SK-N-SH (cell line): ENCODE measurements around the gene NMNAT2. TPM values are rescaled to one million over a fixed set of nuclear protein-coding genes. Genes with fewer than 3 reads are reported as not detected.

Source experiments
- CTCF ChIA-PET: fragments of 300-600, 350-600 bp; formaldehyde crosslinking; extraction: SDS; loops from one replicate; lab custom pipeline; 2021; lab: Yijun Ruan, JAX
- POLR2A ChIA-PET: fragments of 350-600 bp; sonication (Branson Sonifier 250); formaldehyde crosslinking; extraction: SDS; loops from one replicate; lab custom pipeline; 2020; ENCODE audit warnings: antibody characterized with exemption, inconsistent platforms; lab: Yijun Ruan, JAX
- DNase-seq: peaks from one replicate; pipeline ENCODE4 v3.0.0; 2012
- H2AFZ ChIP-seq: fragments of 200-600 bp; sonication (generic); 2 replicates; pipeline ENCODE4 v1.8.1; 2016; ENCODE audit warnings: antibody characterized with exemption, mild to moderate bottlenecking, low read depth
- H3F3A ChIP-seq: fragments of 200-600 bp; sonication (generic); replicated peaks from 2 replicates; pipeline ENCODE3; 2016; ENCODE audit warnings: antibody characterized with exemption, mild to moderate bottlenecking; ENCODE audit not compliant: insufficient read depth
- H3K27ac ChIP-seq, 2 experiments: fragments of 200-500 bp in 1 of 2; fragments of 200-600 bp in 1 of 2; sonication (Bioruptor generic) in 1 of 2; sonication (generic), shearing (Covaris generic) in 1 of 2; 2 replicates each; pipeline versions ENCODE4 v1.5.1 to v1.6.1; 2014 to 2016; ENCODE audit warnings: low read depth in 2 of 2, inconsistent platforms in 1 of 2, low read length in 1 of 2, mild to moderate bottlenecking in 1 of 2, mixed read lengths in 1 of 2
- H3K27me3 ChIP-seq: fragments of 200-600 bp; sonication (generic), shearing (Covaris generic); 2 replicates; pipeline ENCODE4 v1.6.1; 2016; ENCODE audit warnings: mixed run types; ENCODE audit not compliant: insufficient read depth
- H3K36me3 ChIP-seq, 2 experiments: fragments of 200-500 bp in 1 of 2; fragments of 200-600 bp in 1 of 2; sonication (Bioruptor generic) in 1 of 2; sonication (generic) in 1 of 2; replicated peaks in 1 of 2; 2 replicates each; pipeline versions ENCODE3 to v1.5.1; 2014 to 2016; ENCODE audit warnings: low read length in 1 of 2, mild to moderate bottlenecking in 1 of 2; ENCODE audit not compliant: insufficient read depth in 2 of 2, control insufficient read depth in 1 of 2
- H3K4me1 ChIP-seq, 2 experiments: fragments of 200-500 bp in 1 of 2; fragments of 200-600 bp in 1 of 2; sonication (Bioruptor generic) in 1 of 2; sonication (generic), shearing (Covaris generic) in 1 of 2; 2 replicates each; pipeline versions ENCODE4 v1.5.1 to v1.6.1; 2014 to 2016; ENCODE audit warnings: low read depth in 1 of 2, low read length in 1 of 2, mixed run types in 1 of 2; ENCODE audit not compliant: insufficient read depth in 2 of 2, control insufficient read depth in 1 of 2
- H3K4me2 ChIP-seq: fragments of 200-600 bp; sonication (generic), shearing (Covaris generic); 2 replicates; pipeline ENCODE4 v1.6.1; 2017; ENCODE audit warnings: mixed run types
- H3K4me3 ChIP-seq, 2 experiments: fragments of 200-500 bp in 1 of 2; fragments of 200-600 bp in 1 of 2; sonication (Bioruptor generic) in 1 of 2; sonication (generic), shearing (Covaris generic) in 1 of 2; 2 replicates each; pipeline versions ENCODE4 v1.5.1 to v1.8.1; 2014 to 2016; ENCODE audit warnings: low read depth in 2 of 2, inconsistent platforms in 1 of 2, low read length in 1 of 2, mild to moderate bottlenecking in 1 of 2, mixed read lengths in 1 of 2, moderate library complexity in 1 of 2
- H3K79me2 ChIP-seq: fragments of 200-600 bp; sonication (generic); 2 replicates; pipeline ENCODE4 v1.8.1; 2017; ENCODE audit warnings: mild to moderate bottlenecking; ENCODE audit not compliant: insufficient read depth
- H3K9ac ChIP-seq: fragments of 200-600 bp; sonication (generic); 2 replicates; pipeline ENCODE4 v1.6.1; 2017; ENCODE audit warnings: mixed run types
- H3K9me2 ChIP-seq: fragments of 200-600 bp; sonication (generic); 2 replicates; pipeline ENCODE4 v1.6.1; 2017; ENCODE audit warnings: mixed run types
- H3K9me3 ChIP-seq: fragments of 200-600 bp; sonication (generic); 2 replicates; pipeline ENCODE4 v1.6.1; 2017; ENCODE audit warnings: mixed run types, mild to moderate bottlenecking, moderate library complexity
- H4K20me1 ChIP-seq: fragments of 200-600 bp; sonication (generic); 2 replicates; pipeline ENCODE4 v1.6.1; 2017; ENCODE audit warnings: mild to moderate bottlenecking, mixed run types; ENCODE audit not compliant: insufficient read depth
- CTCF ChIP-seq: fragments of 200-600 bp; sonication (generic); IDR thresholded peaks from 2 replicates; pipeline ENCODE4 v1.6.1; 2017; ENCODE audit warnings: antibody characterized with exemption, mild to moderate bottlenecking, moderate library complexity
- ELF1 ChIP-seq: IDR thresholded peaks from 2 replicates; pipeline ENCODE4 v1.4.0; 2012
- EP300 ChIP-seq, 2 experiments: IDR thresholded peaks; 2 replicates each; pipeline versions ENCODE4 v1.4.0 to v1.6.1; 2012; ENCODE audit warnings: borderline replicate concordance in 1 of 2, low read depth in 1 of 2, low read length in 1 of 2
- FOXJ3 ChIP-seq: sonication (generic); formaldehyde crosslinking; IDR thresholded peaks from 2 replicates; pipeline ENCODE4 v1.5.1; 2020; ENCODE audit warnings: mild to moderate bottlenecking, missing genetic modification reagents
- GATA2 ChIP-seq: sonication (generic); formaldehyde crosslinking; IDR thresholded peaks from 2 replicates; pipeline ENCODE4 v1.5.0; 2020; ENCODE audit warnings: mild to moderate bottlenecking, missing genetic modification reagents
- IRF3 ChIP-seq: fragments of 150-350 bp; IDR thresholded peaks from 2 replicates; pipeline ENCODE4 v1.6.1; 2016; ENCODE audit warnings: mild to moderate bottlenecking, low read depth, low read length
- MAX ChIP-seq: IDR thresholded peaks from 2 replicates; pipeline ENCODE4 v1.4.0; 2012; ENCODE audit warnings: low read depth
- MEF2A ChIP-seq: IDR thresholded peaks from 2 replicates; pipeline ENCODE4 v1.4.0; 2012; ENCODE audit warnings: low read depth, borderline replicate concordance
- MXI1 ChIP-seq: IDR thresholded peaks from 2 replicates; pipeline ENCODE4 v1.6.1; 2012; ENCODE audit warnings: mild to moderate bottlenecking, low read depth, low read length, improper control_type of control experiment
- NRF1 ChIP-seq: IDR thresholded peaks from 2 replicates; pipeline ENCODE4 v1.6.1; 2012; ENCODE audit warnings: low read depth, mild to moderate bottlenecking, low read length
- PBX3 ChIP-seq: IDR thresholded peaks from 2 replicates; pipeline ENCODE4; 2012
- POLR2AphosphoS5 ChIP-seq: IDR thresholded peaks from 2 replicates; pipeline ENCODE4 v1.6.1; 2012; ENCODE audit warnings: low read depth, low read length
- RAD21 ChIP-seq: IDR thresholded peaks from 2 replicates; pipeline ENCODE4 v1.6.1; 2012; ENCODE audit warnings: mild to moderate bottlenecking, low read length
- RCOR1 ChIP-seq: fragments of 150-350 bp; IDR thresholded peaks from 2 replicates; pipeline ENCODE4 v1.6.1; 2017; ENCODE audit warnings: antibody characterized with exemption, low read length
- RFX5 ChIP-seq: IDR thresholded peaks from 2 replicates; pipeline ENCODE4 v1.6.1; 2012; ENCODE audit warnings: mild to moderate bottlenecking, improper control_type of control experiment, low read length
- RXRA ChIP-seq: IDR thresholded peaks from 2 replicates; pipeline ENCODE4 v1.4.0; 2012; ENCODE audit warnings: low read depth, mild to moderate bottlenecking, borderline replicate concordance
- SIN3A ChIP-seq: IDR thresholded peaks from 2 replicates; pipeline ENCODE4 v1.6.1; 2012; ENCODE audit warnings: low read depth, mild to moderate bottlenecking, low read length, moderate library complexity, borderline replicate concordance
- TAF1 ChIP-seq: IDR thresholded peaks from 2 replicates; pipeline ENCODE4 v1.6.1; 2012; ENCODE audit warnings: low read depth, mild to moderate bottlenecking, low read length, moderate library complexity, borderline replicate concordance
- TEAD4 ChIP-seq: IDR thresholded peaks from 2 replicates; pipeline ENCODE4 v1.4.0; 2012; ENCODE audit warnings: mild to moderate bottlenecking, borderline replicate concordance; ENCODE audit not compliant: insufficient read depth
- USF2 ChIP-seq: fragments of 150-350 bp; IDR thresholded peaks from 2 replicates; pipeline ENCODE4 v1.6.1; 2017; ENCODE audit warnings: antibody characterized with exemption, low read length, low read depth, borderline replicate concordance
- WGBS: methylation state at CpG from one replicate; pipeline ENCODE4 v1.1.6; 2017; ENCODE audit warnings: low lambda C conversion rate; 5-methylcytosine and 5-hydroxymethylcytosine counted together
- polyA plus RNA-seq, 3 experiments: library from polyadenylated mRNA; depleted of rRNA; stranded (reverse); fragments of >200 nt; gene quantifications; 2 replicates each; pipeline ENCODE4 v1.2.3, GENCODE V29; 2012

The NMNAT2 gene
- polyA plus RNA-seq, 1 of the 3 experiments (the other 2 are of a cell fraction) = 0.07 TPM

GRCh38 chr1:183198463-183198862 is 219.7 kb downstream of the NMNAT2 start:
- TF ChIP-seq RFX5 (no peak), ELF1 (no peak), IRF3 (no peak), FOXJ3 (CRISPR knock-in tag) (no peak), EP300 (IDR thresholded peaks at IDR 0.05; ENCODE audit: borderline replicate concordance in 1 of 2, low read depth in 1 of 2, low read length in 1 of 2) (no peak), MEF2A (no peak), MAX (no peak), PBX3 (no peak), RCOR1 (no peak), NRF1 (no peak), TEAD4 (no peak), USF2 (no peak), RAD21 (no peak), GATA2 (CRISPR knock-in tag) (no peak), SIN3A (no peak), CTCF (no peak), POLR2AphosphoS5 (no peak), TAF1 (no peak), MXI1 (no peak), RXRA (no peak)
- ChIA-PET CTCF (no interaction called here), POLR2A (no interaction called here)
- Histone ChIP-seq H3F3A (no peaks in the 10 kb centered on the region), H4K20me1 (no peaks in the 10 kb centered on the region), H3K27ac (no peak overlapping the region), H3K4me2 (no peak overlapping the region), H3K9ac (no peak overlapping the region), H3K4me3 (no peak overlapping the region), H3K79me2 (no peaks in the 10 kb centered on the region), H2AFZ (no peak overlapping the region), H3K27me3 (no peaks in the 10 kb centered on the region), H3K9me2 (no peaks in the 10 kb centered on the region), H3K4me1 (peaks cover 0 to 7% of the 10 kb centered on the region in 2 experiments; a peak in 1 of 4 replicates), H3K9me3 (no peaks in the 10 kb centered on the region), H3K36me3 (no peaks in the 10 kb centered on the region)
- no peak for DNase-seq
- WGBS = 83% methylated on average over 9 of the region's 9 CpGs

Other genes with a start within 250 kb of the NMNAT2 start
- gene LAMC2, start 232.1 kb downstream of the NMNAT2 start, polyA plus RNA-seq (2012; rRNA removed) = 0.15 and 0.16 TPM in 2 replicates
- 19.8 and 26.0 TPM in 2 replicates for gene SMG7, start 54.1 kb upstream of the NMNAT2 start, polyA plus RNA-seq (2012; rRNA removed)
- 2.0 and 6.0 TPM in 2 replicates for gene NCF2, start 172.1 kb upstream of the NMNAT2 start, polyA plus RNA-seq (2012; rRNA removed)
- 66.8 and 97.6 TPM in 2 replicates for gene ARPC5, start 217.4 kb upstream of the NMNAT2 start, polyA plus RNA-seq (2012; rRNA removed)
- gene APOBEC4, start 234.9 kb upstream of the NMNAT2 start, polyA plus RNA-seq (2012; rRNA removed) = not detected in 2 replicates